Liver (tissue), 9 donors: ENCODE measurements around the gene MPST. TPM values are rescaled to one million over a fixed set of nuclear protein-coding genes. Genes with fewer than 3 reads are reported as not detected.

Experiments used
- DNase-seq: peaks from one replicate; pipeline ENCODE4 v3.0.0-alpha.2; 2017; ENCODE audit warnings: low spot score
- H3K27ac ChIP-seq, 2 donors: one replicate each; pipeline ENCODE4 v1.7.0; 2013; ENCODE audit warnings: inconsistent platforms in 2 of 2, low read length in 2 of 2, control low read depth in 1 of 2, low read depth in 1 of 2, mild to moderate bottlenecking in 1 of 2
- H3K27me3 ChIP-seq, 4 donors: one replicate each; pipeline versions ENCODE4 v1.6.1 to v1.7.0; 2013; ENCODE audit warnings: low read length in 3 of 4, inconsistent platforms in 1 of 4, mild to moderate bottlenecking in 1 of 4, moderate library complexity in 1 of 4; ENCODE audit not compliant: control insufficient read depth in 4 of 4, insufficient read depth in 4 of 4
- H3K36me3 ChIP-seq, 4 donors: one replicate each; pipeline versions ENCODE4 v1.6.1 to v1.7.0; 2013; ENCODE audit warnings: low read length in 3 of 4, mild to moderate bottlenecking in 3 of 4, low read depth in 1 of 4, moderate library complexity in 1 of 4; ENCODE audit not compliant: control insufficient read depth in 4 of 4, insufficient read depth in 3 of 4
- H3K4me1 ChIP-seq, 4 donors: one replicate each; pipeline versions ENCODE4 v1.6.1 to v1.7.0; 2013; ENCODE audit warnings: low read length in 3 of 4, mild to moderate bottlenecking in 3 of 4, moderate library complexity in 1 of 4; ENCODE audit not compliant: control insufficient read depth in 4 of 4, insufficient read depth in 4 of 4
- H3K4me3 ChIP-seq, 3 donors: one replicate each; pipeline versions ENCODE4 v1.6.1 to v1.7.0; 2013; ENCODE audit warnings: low read length in 3 of 3, control low read depth in 1 of 3, low read depth in 1 of 3, mild to moderate bottlenecking in 1 of 3
- H3K9ac ChIP-seq, 2 donors: one replicate each; pipeline ENCODE4 v1.7.0; 2013; ENCODE audit warnings: low read length in 2 of 2, mild to moderate bottlenecking in 2 of 2, moderate library complexity in 2 of 2, control low read depth in 1 of 2, low read depth in 1 of 2
- H3K9me3 ChIP-seq, 4 donors: one replicate each; pipeline versions ENCODE4 v1.6.1 to v1.7.0; 2013; ENCODE audit warnings: low read length in 3 of 4; ENCODE audit not compliant: control insufficient read depth in 4 of 4
- ATF3 ChIP-seq: IDR thresholded peaks from 2 replicates; pipeline ENCODE4 v1.6.1; 2016; ENCODE audit warnings: antibody characterized with exemption
- CTCF ChIP-seq: fragments of 150-350 bp; IDR thresholded peaks from 2 replicates; pipeline ENCODE4 v1.5.1; 2017; ENCODE audit warnings: improper control_type of control experiment, low read depth, low read length; ENCODE audit not compliant: missing input control
- EGR1 ChIP-seq, 2 donors: IDR thresholded peaks; 2 replicates each; pipeline ENCODE4 v1.6.1; 2016 to 2018; ENCODE audit warnings: antibody characterized with exemption in 2 of 2, low read depth in 2 of 2
- FOXA1 ChIP-seq: IDR thresholded peaks from 2 replicates; pipeline ENCODE4 v1.6.1; 2016; ENCODE audit warnings: antibody characterized with exemption
- FOXA2 ChIP-seq: IDR thresholded peaks from 2 replicates; pipeline ENCODE4 v1.6.1; 2016; ENCODE audit warnings: antibody characterized with exemption
- GABPA ChIP-seq, 2 donors: IDR thresholded peaks in 1 of 2; conservative IDR thresholded peaks in 1 of 2; 2 replicates each; pipeline ENCODE4 v1.6.1; 2016; ENCODE audit warnings: antibody characterized with exemption in 2 of 2, mild to moderate bottlenecking in 1 of 2, moderate library complexity in 1 of 2
- HNF4A ChIP-seq, 2 donors: conservative IDR thresholded peaks; 2 replicates each; pipeline ENCODE4 v1.6.1; 2016; ENCODE audit warnings: antibody characterized with exemption in 2 of 2, mild to moderate bottlenecking in 2 of 2
- HNF4G ChIP-seq: IDR thresholded peaks from 2 replicates; pipeline ENCODE4 v1.6.1; 2016; ENCODE audit warnings: antibody characterized with exemption
- JUND ChIP-seq, 2 donors: IDR thresholded peaks; 2 replicates each; pipeline ENCODE4 v1.6.1; 2016; ENCODE audit warnings: antibody characterized with exemption in 2 of 2
- MAX ChIP-seq: IDR thresholded peaks from 2 replicates; pipeline ENCODE4 v1.6.1; 2016; ENCODE audit warnings: antibody characterized with exemption
- NR2F2 ChIP-seq: IDR thresholded peaks from 2 replicates; pipeline ENCODE4 v1.6.1; 2016; ENCODE audit warnings: antibody characterized with exemption
- RAD21 ChIP-seq, 2 donors: IDR thresholded peaks; 2 replicates each; pipeline ENCODE4 v1.6.1; 2016; ENCODE audit warnings: antibody characterized with exemption in 2 of 2, mild to moderate bottlenecking in 2 of 2
- RXRA ChIP-seq, 2 donors: IDR thresholded peaks; 2 replicates each; pipeline ENCODE4 v1.6.1; 2017 to 2018; ENCODE audit warnings: antibody characterized with exemption in 2 of 2, mild to moderate bottlenecking in 1 of 2
- SP1 ChIP-seq: IDR thresholded peaks from 2 replicates; pipeline ENCODE4 v1.6.1; 2018; ENCODE audit warnings: antibody characterized with exemption, mild to moderate bottlenecking
- TAF1 ChIP-seq: conservative IDR thresholded peaks from 2 replicates; pipeline ENCODE4 v1.6.1; 2016; ENCODE audit warnings: antibody characterized with exemption, mild to moderate bottlenecking
- YY1 ChIP-seq: IDR thresholded peaks from 2 replicates; pipeline ENCODE4 v1.6.1; 2016; ENCODE audit warnings: antibody characterized with exemption, mild to moderate bottlenecking
- WGBS: extraction: QIAGEN DNeasy Blood & Tissue Kit; methylation state at CpG from one replicate; pipeline ENCODE4 v1.1.7; 2013; 5-methylcytosine and 5-hydroxymethylcytosine counted together
- polyA plus RNA-seq, 2 donors: library from polyadenylated mRNA; stranded (reverse) in 1 of 2; unstranded in 1 of 2; fragments of 200-250 nt in 1 of 2; fragments of >200 nt in 1 of 2; fragmentation: Nextera tagmentation in 1 of 2; extraction: Ambion mirVana in 1 of 2; gene quantifications; one replicate each; pipeline versions ENCODE4 v1.2.1 to v1.2.3, GENCODE V29; 2013 to 2015
- total RNA-seq, 2 donors: library from RNA; depleted of rRNA; stranded (reverse); fragments of >200 nt; gene quantifications; one replicate each; pipeline ENCODE4 v1.2.3, GENCODE V29; 2014
- TF ChIP-seq, protein P1 (sequence below): IDR thresholded peaks from 2 replicates; pipeline ENCODE4 v1.6.1; 2016; ENCODE audit warnings: antibody characterized with exemption, mild to moderate bottlenecking
- TF ChIP-seq, protein P2 (sequence below): IDR thresholded peaks from 2 replicates; pipeline ENCODE4 v1.6.1; 2016; ENCODE audit warnings: antibody characterized with exemption
- donor health status: healthy.
- donor health status: healthy.
- donor health status: healthy.
- donor health status: healthy.
- donor health status: healthy.

The MPST gene
- total and polyA plus RNA-seq, 4 donors, result 124 to 277 (median 199) TPM

DNA sequence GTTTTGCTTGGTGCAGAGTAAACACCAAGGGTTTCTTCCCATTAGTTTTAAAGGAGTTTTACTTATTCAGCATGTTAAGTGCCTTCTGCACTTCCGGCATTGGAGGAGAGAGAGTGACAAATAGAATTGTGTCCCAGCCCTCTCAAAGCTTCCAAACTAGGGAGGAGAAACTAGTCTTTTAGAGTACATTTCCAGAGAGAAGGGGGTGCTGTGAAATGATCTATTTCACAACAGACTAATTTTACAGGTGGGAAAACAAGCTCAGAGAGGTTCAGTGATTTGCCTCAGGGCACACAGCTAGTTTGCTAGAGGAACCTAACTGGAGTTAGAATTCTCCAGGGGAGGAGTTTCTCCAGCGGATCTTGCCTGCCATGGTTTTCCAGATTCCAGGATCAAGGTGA is 12.6 kb downstream of the MPST start:
- TF ChIP-seq ATF3 (peak; percentile 2), HNF4A (conservative IDR thresholded peaks at IDR 0.05) (peak in 1 of 2 donors; percentile 5), RXRA (IDR thresholded peaks at IDR 0.05) (no peak), JUND (IDR thresholded peaks at IDR 0.05) (no peak), SP1 (peak; percentile 14)
- Histone ChIP-seq H3K36me3 (peaks cover 5 to 20% (median 14%) of the 10 kb centered on the region in 4 donors), H3K27me3 (no peaks in the 10 kb centered on the region), H3K4me3 (peak overlapping the region; percentile 4 to 66 (median 54)), H3K9me3 (no peaks in the 10 kb centered on the region), H3K27ac (peak overlapping the region; percentile 91 to 92), H3K9ac (peak overlapping the region; percentile 13 to 85), H3K4me1 (peaks cover 7 to 83% (median 73%) of the 10 kb centered on the region in 4 donors)
- 15% methylated on average over 2 of the region's 2 CpGs for WGBS
- DNase-seq, result no peak

DNA sequence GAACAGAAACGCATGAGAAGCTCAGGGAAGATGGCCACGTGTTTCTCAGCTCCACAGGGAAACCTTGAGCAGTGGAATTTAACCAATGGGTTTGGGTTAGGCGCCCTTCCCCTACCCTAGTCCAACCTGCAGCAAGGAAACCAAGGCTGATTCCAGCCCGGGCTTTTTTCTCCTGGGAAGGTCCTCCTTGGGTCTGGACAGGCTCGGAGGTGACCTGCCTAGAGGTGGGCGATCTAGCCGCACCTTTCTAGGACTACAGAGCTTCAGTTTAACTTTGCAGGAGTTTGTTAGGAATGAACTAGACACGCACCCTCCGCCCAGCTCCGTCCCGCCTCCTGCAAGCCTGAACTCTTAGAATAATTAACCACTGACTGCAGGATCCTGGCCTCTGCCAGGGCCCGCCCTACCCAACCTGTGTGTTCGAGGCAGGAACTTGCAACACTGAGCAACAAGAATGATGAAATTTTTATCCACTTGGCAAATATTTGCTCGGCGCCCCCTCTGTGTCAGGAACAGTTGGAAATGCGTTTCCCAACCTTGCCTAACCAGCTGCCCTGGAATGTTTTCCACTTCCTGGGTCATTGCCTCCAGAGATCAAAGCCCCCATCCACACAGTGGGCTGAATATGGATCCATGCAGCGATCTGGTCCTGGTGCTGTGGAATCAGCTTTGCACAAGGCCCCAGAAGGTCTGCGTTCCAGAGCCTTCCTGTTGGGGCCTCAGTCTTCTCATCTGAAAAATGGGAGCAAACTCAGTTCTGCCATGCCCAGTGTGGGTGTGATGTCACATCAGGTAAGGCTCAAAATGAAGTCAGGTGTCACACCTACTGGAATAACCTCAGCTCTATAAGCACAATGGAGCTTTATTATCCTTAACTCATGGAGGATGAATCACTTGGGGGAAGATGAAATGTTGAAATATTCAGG is 13.3 kb downstream of the MPST start:
- Histone ChIP-seq H3K27me3 (no peaks in the 10 kb centered on the region), H3K36me3 (peaks cover 2 to 15% (median 9%) of the 10 kb centered on the region in 4 donors), H3K4me3 (peak overlapping the region; percentile 49 to 66 (median 54)), H3K9me3 (no peaks in the 10 kb centered on the region), H3K9ac (peak overlapping the region; percentile 40 to 85), H3K4me1 (peaks cover 7 to 76% (median 66%) of the 10 kb centered on the region in 4 donors), H3K27ac (peak overlapping the region; percentile 91 to 92)
- TF ChIP-seq RXRA (IDR thresholded peaks at IDR 0.05) (peak; percentile 98), ATF3 (peak; percentile 96), NR2F2 (peak; percentile 85), GABPA (IDR thresholded peaks at IDR 0.05 in 1 of 2, conservative IDR thresholded peaks at IDR 0.05 in 1 of 2) (peak; percentile 48 to 77), HNF4A (conservative IDR thresholded peaks at IDR 0.05) (peak; percentile 91 to 95), TAF1 (peak; percentile 85), JUND (IDR thresholded peaks at IDR 0.05) (peak; percentile 62 to 86), CTCF (no peak), SP1 (peak; percentile 95), FOXA2 (peak; percentile 72), RAD21 (IDR thresholded peaks at IDR 0.05) (peak; percentile 31 to 45), EGR1 (IDR thresholded peaks at IDR 0.05; ENCODE audit: low read depth in 2 of 2) (peak; percentile 93 to 95), FOXA1 (peak; percentile 76), YY1 (no peak), HNF4G (peak; percentile 70), MAX (peak; percentile 98)
- TF ChIP-seq, protein P1, sequence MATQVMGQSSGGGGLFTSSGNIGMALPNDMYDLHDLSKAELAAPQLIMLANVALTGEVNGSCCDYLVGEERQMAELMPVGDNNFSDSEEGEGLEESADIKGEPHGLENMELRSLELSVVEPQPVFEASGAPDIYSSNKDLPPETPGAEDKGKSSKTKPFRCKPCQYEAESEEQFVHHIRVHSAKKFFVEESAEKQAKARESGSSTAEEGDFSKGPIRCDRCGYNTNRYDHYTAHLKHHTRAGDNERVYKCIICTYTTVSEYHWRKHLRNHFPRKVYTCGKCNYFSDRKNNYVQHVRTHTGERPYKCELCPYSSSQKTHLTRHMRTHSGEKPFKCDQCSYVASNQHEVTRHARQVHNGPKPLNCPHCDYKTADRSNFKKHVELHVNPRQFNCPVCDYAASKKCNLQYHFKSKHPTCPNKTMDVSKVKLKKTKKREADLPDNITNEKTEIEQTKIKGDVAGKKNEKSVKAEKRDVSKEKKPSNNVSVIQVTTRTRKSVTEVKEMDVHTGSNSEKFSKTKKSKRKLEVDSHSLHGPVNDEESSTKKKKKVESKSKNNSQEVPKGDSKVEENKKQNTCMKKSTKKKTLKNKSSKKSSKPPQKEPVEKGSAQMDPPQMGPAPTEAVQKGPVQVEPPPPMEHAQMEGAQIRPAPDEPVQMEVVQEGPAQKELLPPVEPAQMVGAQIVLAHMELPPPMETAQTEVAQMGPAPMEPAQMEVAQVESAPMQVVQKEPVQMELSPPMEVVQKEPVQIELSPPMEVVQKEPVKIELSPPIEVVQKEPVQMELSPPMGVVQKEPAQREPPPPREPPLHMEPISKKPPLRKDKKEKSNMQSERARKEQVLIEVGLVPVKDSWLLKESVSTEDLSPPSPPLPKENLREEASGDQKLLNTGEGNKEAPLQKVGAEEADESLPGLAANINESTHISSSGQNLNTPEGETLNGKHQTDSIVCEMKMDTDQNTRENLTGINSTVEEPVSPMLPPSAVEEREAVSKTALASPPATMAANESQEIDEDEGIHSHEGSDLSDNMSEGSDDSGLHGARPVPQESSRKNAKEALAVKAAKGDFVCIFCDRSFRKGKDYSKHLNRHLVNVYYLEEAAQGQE, result peak; percentile 80
- TF ChIP-seq, protein P2, sequence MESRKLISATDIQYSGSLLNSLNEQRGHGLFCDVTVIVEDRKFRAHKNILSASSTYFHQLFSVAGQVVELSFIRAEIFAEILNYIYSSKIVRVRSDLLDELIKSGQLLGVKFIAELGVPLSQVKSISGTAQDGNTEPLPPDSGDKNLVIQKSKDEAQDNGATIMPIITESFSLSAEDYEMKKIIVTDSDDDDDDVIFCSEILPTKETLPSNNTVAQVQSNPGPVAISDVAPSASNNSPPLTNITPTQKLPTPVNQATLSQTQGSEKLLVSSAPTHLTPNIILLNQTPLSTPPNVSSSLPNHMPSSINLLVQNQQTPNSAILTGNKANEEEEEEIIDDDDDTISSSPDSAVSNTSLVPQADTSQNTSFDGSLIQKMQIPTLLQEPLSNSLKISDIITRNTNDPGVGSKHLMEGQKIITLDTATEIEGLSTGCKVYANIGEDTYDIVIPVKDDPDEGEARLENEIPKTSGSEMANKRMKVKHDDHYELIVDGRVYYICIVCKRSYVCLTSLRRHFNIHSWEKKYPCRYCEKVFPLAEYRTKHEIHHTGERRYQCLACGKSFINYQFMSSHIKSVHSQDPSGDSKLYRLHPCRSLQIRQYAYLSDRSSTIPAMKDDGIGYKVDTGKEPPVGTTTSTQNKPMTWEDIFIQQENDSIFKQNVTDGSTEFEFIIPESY, result peak; percentile 93
- peak; percentile 66 for DNase-seq
- WGBS, result 20% methylated on average over 18 of the region's 18 CpGs
